ENCODE measurements around the gene CLSTN3. TPM values are rescaled to one million over a fixed set of nuclear protein-coding genes. Genes with fewer than 3 reads are reported as not detected.
A peak's percentile ranks its signal among the peaks of the same experiment; 100 is the strongest.

Gene CLSTN3
- total RNA-seq = 64.9 TPM
- polyA plus RNA-seq = 1 to 10 TPM; 2.2 to 4.1 (median 3.6) TPM

DNA sequence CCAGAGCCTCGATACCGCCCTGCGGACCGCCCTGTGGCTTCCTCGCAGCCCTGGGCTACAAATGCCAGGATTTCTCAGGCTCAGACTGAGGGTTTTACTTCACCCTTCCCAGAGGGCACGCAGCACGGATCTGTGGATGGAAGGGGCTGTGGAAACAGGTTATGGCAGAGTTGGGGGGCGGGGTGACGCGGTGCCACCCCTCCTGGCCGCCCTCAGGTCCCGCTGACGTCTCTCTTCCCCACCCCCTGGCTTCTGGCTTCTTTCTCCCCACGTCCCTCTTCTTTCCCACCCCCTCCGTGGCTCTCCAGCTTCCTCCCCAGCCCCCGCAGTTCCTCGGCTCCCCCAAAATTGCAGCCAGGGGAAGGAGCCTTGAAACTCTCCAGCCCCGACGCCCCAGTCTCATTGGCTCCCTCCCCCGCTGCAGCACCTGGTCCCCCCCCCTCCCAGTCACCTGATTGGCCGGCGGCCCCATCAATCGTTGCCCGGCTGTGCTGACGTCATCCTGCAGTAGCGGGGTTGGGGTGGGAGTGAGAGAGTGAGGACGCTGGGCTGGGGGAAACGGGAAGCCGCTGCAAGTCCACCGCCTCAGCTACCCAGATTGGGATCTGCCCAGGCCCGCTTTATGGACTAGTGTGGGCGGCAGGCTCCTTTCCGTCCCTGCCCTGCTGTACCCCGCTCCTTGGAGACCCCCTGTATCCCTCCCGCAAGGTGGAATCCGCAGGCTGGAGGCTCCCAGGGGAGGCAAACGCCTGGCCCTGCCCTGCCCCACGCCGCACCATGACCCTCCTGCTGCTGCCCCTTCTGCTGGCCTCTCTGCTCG is at the start of gene CLSTN3:
Gene CLSTN3 (plus strand): TSS at position 500 of the 820 bp plus-strand sequence. CDS start 278 bp downstream, at position 778.
- peaks cover 0 to 45% (median 15%) of the 10 kb centered on the region in 4 donors for H3K4me1 Mint-ChIP-seq
- peak within 1 kb of the TSS; percentile 93 to 97 (median 95) for H3K27ac Mint-ChIP-seq
- no peaks in the 10 kb centered on the region for H3K9me3 Mint-ChIP-seq
- H3K4me3 Mint-ChIP-seq = peak within 1 kb of the TSS; percentile 90 to 98 (median 96)
- DNase-seq = peak; percentile 82 to 90 (median 86)
- Histone ChIP-seq H3K4me1 (ENCODE audit: control insufficient read depth, insufficient read depth, low read length, poor library complexity, severe bottlenecking) (peaks cover 23% of the 10 kb centered on the region), H3K4me3 (ENCODE audit: low read depth, low read length) (peak within 1 kb of the TSS; percentile 89), H3K27me3 (ENCODE audit: control insufficient read depth, insufficient read depth, low read length) (no peaks in the 10 kb centered on the region), H3K9me3 (ENCODE audit: control insufficient read depth in 2 of 2, low read length in 2 of 2) (no peaks in the 10 kb centered on the region), H3K36me3 (ENCODE audit: control insufficient read depth, insufficient read depth, low read length) (peaks cover 16% of the 10 kb centered on the region), H3K27ac (ENCODE audit: insufficient read depth, low read length, poor library complexity, severe bottlenecking) (peak within 1 kb of the TSS; percentile 75)
- H3K36me3 Mint-ChIP-seq = peaks cover 12% of the 10 kb centered on the region
- H3K27me3 Mint-ChIP-seq = no peaks in the 10 kb centered on the region
- peak; percentile 84 to 87 for ATAC-seq (ENCODE audit: low read depth in 2 of 2)

DNA sequence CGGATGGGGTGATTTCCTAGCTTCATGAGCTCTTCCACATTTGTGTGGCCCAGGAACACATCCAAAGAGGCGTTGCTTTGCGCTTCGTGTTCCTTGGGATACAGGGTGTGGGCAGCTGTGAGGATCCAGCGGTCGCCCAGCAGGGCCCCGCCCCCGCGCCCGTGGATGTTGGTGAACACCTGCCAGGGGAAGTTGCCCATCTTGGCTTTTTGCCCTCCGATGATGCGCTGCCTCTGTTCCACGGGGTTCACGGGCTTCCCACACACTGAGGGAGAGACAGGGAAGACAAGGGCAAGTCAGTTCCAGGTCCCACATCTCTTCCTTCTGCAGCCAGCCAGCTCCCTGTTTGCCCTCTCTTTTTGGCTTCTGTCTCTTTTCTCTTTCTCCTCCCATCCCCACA is 49.1 kb upstream of the CLSTN3 start:
- Histone ChIP-seq H3K27me3 (ENCODE audit: control insufficient read depth, insufficient read depth, low read length) (no peaks in the 10 kb centered on the region), H3K36me3 (ENCODE audit: control insufficient read depth, insufficient read depth, low read length) (no peaks in the 10 kb centered on the region), H3K4me3 (ENCODE audit: low read depth, low read length) (no peak overlapping the region), H3K27ac (ENCODE audit: insufficient read depth, low read length, poor library complexity, severe bottlenecking) (no peak overlapping the region), H3K9me3 (ENCODE audit: control insufficient read depth in 2 of 2, low read length in 2 of 2) (no peaks in the 10 kb centered on the region), H3K4me1 (ENCODE audit: control insufficient read depth, insufficient read depth, low read length, poor library complexity, severe bottlenecking) (no peaks in the 10 kb centered on the region)
- Mint-ChIP-seq H3K36me3 (peaks cover 11% of the 10 kb centered on the region), H3K4me3 (no peak overlapping the region), H3K27me3 (peaks cover 11% of the 10 kb centered on the region), H3K9me3 (peaks cover 0 to 4% (median 1%) of the 10 kb centered on the region in 7 donors), H3K4me1 (peaks cover 0 to 6% (median 0%) of the 10 kb centered on the region in 4 donors), H3K27ac (no peak overlapping the region)
- no peak for DNase-seq
- no peak for ATAC-seq (ENCODE audit: low read depth in 2 of 2)

DNA sequence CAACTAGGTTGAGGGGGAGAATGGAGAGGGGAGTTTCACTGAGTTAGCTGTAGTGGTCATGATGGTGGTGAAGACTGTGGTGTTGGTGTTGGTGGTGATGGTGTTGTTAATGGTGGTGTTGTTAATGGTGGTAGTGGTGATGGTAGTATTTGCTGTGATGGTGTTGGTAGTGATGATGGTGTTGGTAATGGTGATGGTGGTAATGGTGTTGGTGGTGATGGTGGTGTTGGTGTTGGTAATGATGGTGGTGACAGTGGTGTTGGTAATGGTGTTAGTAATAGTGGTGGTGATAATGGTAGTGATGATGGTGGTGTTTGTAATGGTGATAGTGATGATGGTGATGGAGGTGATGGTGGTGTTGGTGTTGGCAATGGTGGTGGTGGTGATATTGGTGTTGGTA is 47.0 kb upstream of the CLSTN3 start:
- Mint-ChIP-seq H3K9me3 (peaks cover 0 to 4% (median 1%) of the 10 kb centered on the region in 7 donors), H3K4me1 (peaks cover 0 to 6% (median 0%) of the 10 kb centered on the region in 4 donors), H3K4me3 (no peak overlapping the region), H3K36me3 (peaks cover 11% of the 10 kb centered on the region), H3K27me3 (peaks cover 5% of the 10 kb centered on the region), H3K27ac (peak overlapping the region in 1 of 3 donors; percentile 13)
- ATAC-seq (ENCODE audit: low read depth in 2 of 2) (no peak), DNase-seq (no peak)
- H3K4me1 ChIP-seq (ENCODE audit: control insufficient read depth, insufficient read depth, low read length, poor library complexity, severe bottlenecking) = no peaks in the 10 kb centered on the region
- H3K4me3 ChIP-seq (ENCODE audit: low read depth, low read length) = no peak overlapping the region
- no peaks in the 10 kb centered on the region for H3K36me3 ChIP-seq (ENCODE audit: control insufficient read depth, insufficient read depth, low read length)
- H3K27ac ChIP-seq (ENCODE audit: insufficient read depth, low read length, poor library complexity, severe bottlenecking) = no peak overlapping the region
- no peaks in the 10 kb centered on the region for H3K9me3 ChIP-seq (ENCODE audit: control insufficient read depth in 2 of 2, low read length in 2 of 2)
- H3K27me3 ChIP-seq (ENCODE audit: control insufficient read depth, insufficient read depth, low read length) = no peaks in the 10 kb centered on the region

DNA sequence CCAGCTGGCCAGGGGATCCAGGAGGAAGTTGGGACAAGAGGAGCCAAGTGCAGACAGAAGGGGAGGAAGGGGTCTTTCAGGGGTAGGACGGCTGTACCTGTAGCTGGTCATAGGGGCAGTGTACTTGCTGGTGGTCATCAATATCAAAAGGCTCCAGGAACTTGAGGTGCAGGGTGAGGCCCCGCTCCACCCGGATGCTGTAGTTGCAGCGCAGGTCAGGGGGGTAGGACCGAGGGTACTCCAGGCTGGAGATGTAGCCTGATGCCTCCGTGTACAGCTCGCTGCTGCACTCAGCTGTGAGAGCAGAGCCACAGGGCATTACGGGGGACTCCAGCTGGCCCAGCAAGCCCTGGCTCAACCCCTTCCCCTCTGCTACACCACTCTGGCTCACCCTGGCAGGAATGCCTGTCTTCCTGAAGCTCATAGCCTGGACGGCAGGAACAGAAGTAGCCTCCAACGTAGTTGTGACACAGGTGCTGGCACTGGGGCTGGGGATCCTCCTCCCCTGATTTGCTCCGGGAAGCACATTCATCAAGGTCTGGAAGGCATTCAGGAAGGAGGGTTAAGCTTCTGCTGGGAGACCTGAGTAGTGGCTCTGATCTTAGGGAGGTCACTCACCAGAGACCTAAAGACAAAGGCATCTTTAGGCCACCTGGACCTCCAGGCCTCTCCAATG is 40.8 kb upstream of the CLSTN3 start:
- H3K27ac ChIP-seq (ENCODE audit: insufficient read depth, low read length, poor library complexity, severe bottlenecking) = no peak overlapping the region
- no peaks in the 10 kb centered on the region for H3K36me3 ChIP-seq (ENCODE audit: control insufficient read depth, insufficient read depth, low read length)
- no peaks in the 10 kb centered on the region for H3K9me3 Mint-ChIP-seq
- no peak overlapping the region for H3K4me3 Mint-ChIP-seq
- H3K36me3 Mint-ChIP-seq = peaks cover 3% of the 10 kb centered on the region
- peaks cover 8% of the 10 kb centered on the region for H3K4me1 ChIP-seq (ENCODE audit: control insufficient read depth, insufficient read depth, low read length, poor library complexity, severe bottlenecking)
- no peak for ATAC-seq (ENCODE audit: low read depth in 2 of 2)
- peaks cover 0 to 19% (median 3%) of the 10 kb centered on the region in 4 donors for H3K4me1 Mint-ChIP-seq
- no peak overlapping the region for H3K27ac Mint-ChIP-seq
- H3K4me3 ChIP-seq (ENCODE audit: low read depth, low read length) = no peak overlapping the region
- no peaks in the 10 kb centered on the region for H3K9me3 ChIP-seq (ENCODE audit: control insufficient read depth in 2 of 2, low read length in 2 of 2)
- H3K27me3 Mint-ChIP-seq = peaks cover 7% of the 10 kb centered on the region
- no peaks in the 10 kb centered on the region for H3K27me3 ChIP-seq (ENCODE audit: control insufficient read depth, insufficient read depth, low read length)
- DNase-seq = no peak

DNA sequence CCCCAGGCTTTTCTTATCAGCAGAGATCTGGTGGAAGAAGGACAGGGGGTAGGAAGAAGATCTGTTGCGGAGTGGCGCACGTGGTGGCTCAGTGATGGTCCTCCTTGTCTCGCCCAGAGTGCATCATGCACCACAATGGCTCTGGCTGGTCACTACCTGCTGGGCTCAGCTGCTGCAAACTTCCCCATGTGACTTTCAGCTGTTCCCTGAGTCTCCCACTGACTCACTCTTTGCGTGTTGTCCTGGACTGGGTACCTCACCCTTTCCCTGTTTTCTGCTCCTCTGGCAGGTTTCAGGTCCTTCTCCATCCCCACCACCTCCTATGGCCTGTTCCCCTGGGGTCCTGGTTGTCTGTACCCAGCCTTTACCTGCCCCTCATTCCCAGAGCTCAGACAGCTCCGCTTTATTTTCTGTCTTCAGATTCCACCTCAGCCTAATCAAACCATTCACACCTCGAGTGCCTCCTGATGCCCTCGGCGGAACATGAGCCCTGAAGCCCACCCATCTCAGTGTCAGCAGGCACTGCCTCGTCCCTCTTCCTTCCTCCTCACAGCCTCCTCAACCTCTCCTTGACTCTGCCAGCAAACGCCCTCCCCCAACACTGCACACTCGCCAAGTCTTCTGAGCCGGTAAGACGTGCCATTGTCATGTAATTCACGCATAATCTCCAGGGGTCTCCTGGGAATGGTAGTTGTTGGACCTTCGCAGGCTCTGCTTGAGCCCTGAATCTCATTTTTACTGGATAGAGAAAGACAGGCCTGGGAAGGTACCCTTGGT is 39.8 kb upstream of the CLSTN3 start:
- H3K4me1 ChIP-seq (ENCODE audit: control insufficient read depth, insufficient read depth, low read length, poor library complexity, severe bottlenecking) = peaks cover 8% of the 10 kb centered on the region
- DNase-seq (no peak), ATAC-seq (ENCODE audit: low read depth in 2 of 2) (no peak)
- peak overlapping the region in 1 of 3 donors; percentile 7 for H3K27ac Mint-ChIP-seq
- peaks cover 0 to 19% (median 3%) of the 10 kb centered on the region in 4 donors for H3K4me1 Mint-ChIP-seq
- H3K4me3 ChIP-seq (ENCODE audit: low read depth, low read length) = no peak overlapping the region
- H3K27ac ChIP-seq (ENCODE audit: insufficient read depth, low read length, poor library complexity, severe bottlenecking) = no peak overlapping the region
- H3K9me3 ChIP-seq (ENCODE audit: control insufficient read depth in 2 of 2, low read length in 2 of 2) = no peaks in the 10 kb centered on the region
- peak overlapping the region in 1 of 4 donors; percentile 29 for H3K4me3 Mint-ChIP-seq
- peaks cover 7% of the 10 kb centered on the region for H3K27me3 Mint-ChIP-seq
- H3K36me3 ChIP-seq (ENCODE audit: control insufficient read depth, insufficient read depth, low read length) = no peaks in the 10 kb centered on the region
- H3K36me3 Mint-ChIP-seq = peaks cover 3% of the 10 kb centered on the region
- no peaks in the 10 kb centered on the region for H3K9me3 Mint-ChIP-seq
- no peaks in the 10 kb centered on the region for H3K27me3 ChIP-seq (ENCODE audit: control insufficient read depth, insufficient read depth, low read length)

DNA sequence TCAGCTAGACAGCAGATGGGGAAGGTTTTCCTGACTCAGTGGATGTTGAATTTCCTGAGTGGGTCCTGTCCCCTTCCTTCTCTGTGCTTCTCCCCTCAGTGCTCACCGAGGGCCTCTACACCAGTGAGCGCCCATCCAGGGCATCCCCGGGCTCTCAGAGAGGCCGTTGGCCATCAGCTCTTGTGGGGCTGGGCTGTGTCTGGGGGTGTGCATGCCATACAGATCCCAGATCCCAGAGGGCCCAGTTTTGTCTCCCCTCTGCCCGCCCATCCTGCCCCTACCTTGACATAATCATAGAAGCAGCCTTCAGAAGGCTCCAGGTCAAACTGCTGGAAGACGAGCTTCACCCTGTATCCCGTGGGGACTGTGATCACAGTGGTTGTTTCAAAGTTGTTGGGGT is 39.0 kb upstream of the CLSTN3 start:
- H3K27ac ChIP-seq (ENCODE audit: insufficient read depth, low read length, poor library complexity, severe bottlenecking) = no peak overlapping the region
- no peaks in the 10 kb centered on the region for H3K9me3 Mint-ChIP-seq
- H3K27ac Mint-ChIP-seq = peak overlapping the region in 1 of 3 donors; percentile 74
- H3K27me3 ChIP-seq (ENCODE audit: control insufficient read depth, insufficient read depth, low read length) = no peaks in the 10 kb centered on the region
- H3K36me3 ChIP-seq (ENCODE audit: control insufficient read depth, insufficient read depth, low read length) = no peaks in the 10 kb centered on the region
- H3K4me3 ChIP-seq (ENCODE audit: low read depth, low read length) = no peak overlapping the region
- DNase-seq (no peak), ATAC-seq (ENCODE audit: low read depth in 2 of 2) (no peak)
- peaks cover 3% of the 10 kb centered on the region for H3K36me3 Mint-ChIP-seq
- H3K4me1 Mint-ChIP-seq = peaks cover 0 to 21% (median 3%) of the 10 kb centered on the region in 4 donors
- H3K27me3 Mint-ChIP-seq = peaks cover 7% of the 10 kb centered on the region
- no peaks in the 10 kb centered on the region for H3K9me3 ChIP-seq (ENCODE audit: control insufficient read depth in 2 of 2, low read length in 2 of 2)
- H3K4me1 ChIP-seq (ENCODE audit: control insufficient read depth, insufficient read depth, low read length, poor library complexity, severe bottlenecking) = peaks cover 8% of the 10 kb centered on the region
- H3K4me3 Mint-ChIP-seq = peak overlapping the region in 1 of 4 donors; percentile 22

DNA sequence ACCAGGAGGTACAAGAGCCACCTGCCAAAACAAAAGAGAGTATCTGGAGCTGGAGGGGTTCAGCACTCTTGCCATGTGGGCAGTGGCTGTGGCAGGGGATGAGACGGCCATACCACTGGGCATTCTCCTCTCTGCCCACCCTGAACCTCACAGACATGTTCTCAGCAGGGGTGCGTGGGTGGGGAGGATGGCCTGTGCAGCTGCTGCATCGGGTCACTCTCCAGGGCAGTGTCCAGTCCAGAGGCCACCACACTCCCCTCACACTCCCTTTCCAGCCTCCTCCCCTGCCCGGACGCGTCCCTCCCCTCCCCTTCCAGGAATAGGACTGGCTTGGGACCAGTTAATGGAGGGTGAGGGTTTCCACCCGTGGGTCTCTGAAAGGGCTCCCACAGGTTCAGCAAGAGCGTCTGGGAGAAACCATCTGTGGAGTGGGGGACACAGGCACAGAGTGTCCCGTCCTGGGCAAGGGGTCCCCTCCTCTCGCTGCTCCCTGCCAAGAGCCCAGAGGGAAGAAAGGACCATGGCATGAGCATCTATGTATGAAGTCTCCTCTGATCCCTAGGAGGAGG is 38.4 kb upstream of the CLSTN3 start:
- H3K36me3 Mint-ChIP-seq = peaks cover 3% of the 10 kb centered on the region
- H3K27me3 ChIP-seq (ENCODE audit: control insufficient read depth, insufficient read depth, low read length) = no peaks in the 10 kb centered on the region
- H3K36me3 ChIP-seq (ENCODE audit: control insufficient read depth, insufficient read depth, low read length) = no peaks in the 10 kb centered on the region
- ATAC-seq (ENCODE audit: low read depth in 2 of 2) (no peak), DNase-seq (no peak)
- H3K27me3 Mint-ChIP-seq = peaks cover 7% of the 10 kb centered on the region
- H3K9me3 ChIP-seq (ENCODE audit: control insufficient read depth in 2 of 2, low read length in 2 of 2) = no peaks in the 10 kb centered on the region
- H3K27ac ChIP-seq (ENCODE audit: insufficient read depth, low read length, poor library complexity, severe bottlenecking) = no peak overlapping the region
- no peaks in the 10 kb centered on the region for H3K9me3 Mint-ChIP-seq
- peak overlapping the region; percentile 77 for H3K4me3 ChIP-seq (ENCODE audit: low read depth, low read length)
- peak overlapping the region; percentile 76 to 89 (median 85) for H3K4me3 Mint-ChIP-seq
- peaks cover 0 to 21% (median 3%) of the 10 kb centered on the region in 4 donors for H3K4me1 Mint-ChIP-seq
- H3K4me1 ChIP-seq (ENCODE audit: control insufficient read depth, insufficient read depth, low read length, poor library complexity, severe bottlenecking) = peaks cover 8% of the 10 kb centered on the region
- peak overlapping the region; percentile 65 to 90 (median 74) for H3K27ac Mint-ChIP-seq
